HUES64 (cell line): Measurements from ENCODE around the gene DENND5B.
A peak's percentile ranks its signal among the peaks of the same experiment; 100 is the strongest.

Experiments used
- H3K27ac ChIP-seq: 2 replicates; pipeline ENCODE4 v1.7.0; 2013; ENCODE audit warnings: low read depth, low read length, inconsistent platforms
- H3K27me3 ChIP-seq: 2 replicates; pipeline ENCODE4 v1.6.1; 2013; ENCODE audit warnings: mild to moderate bottlenecking, low read length; ENCODE audit not compliant: insufficient read depth
- H3K36me3 ChIP-seq: 2 replicates; pipeline ENCODE4 v1.6.1; 2013; ENCODE audit warnings: mild to moderate bottlenecking, low read length; ENCODE audit not compliant: insufficient read depth
- H3K4me1 ChIP-seq: 2 replicates; pipeline ENCODE4 v1.6.1; 2013; ENCODE audit warnings: mild to moderate bottlenecking, low read length, moderate library complexity; ENCODE audit not compliant: insufficient read depth
- H3K4me3 ChIP-seq: 2 replicates; pipeline ENCODE4 v1.5.1; 2013; ENCODE audit warnings: mild to moderate bottlenecking, low read length, moderate library complexity
- H3K9ac ChIP-seq: 2 replicates; pipeline ENCODE4 v1.6.1; 2013; ENCODE audit warnings: mild to moderate bottlenecking, low read depth, low read length
- H3K9me3 ChIP-seq: 2 replicates; pipeline ENCODE4 v1.6.1; 2013; ENCODE audit warnings: low read depth, low read length; ENCODE audit not compliant: insufficient read depth
- WGBS: fragments of 150-250, 120-280 bp; methylation state at CpG from one replicate; pipeline ENCODE4 v1.1.7; 2013; ENCODE audit warnings: missing lambda C conversion rate; 5-methylcytosine and 5-hydroxymethylcytosine counted together

The DENND5B gene

DNA sequence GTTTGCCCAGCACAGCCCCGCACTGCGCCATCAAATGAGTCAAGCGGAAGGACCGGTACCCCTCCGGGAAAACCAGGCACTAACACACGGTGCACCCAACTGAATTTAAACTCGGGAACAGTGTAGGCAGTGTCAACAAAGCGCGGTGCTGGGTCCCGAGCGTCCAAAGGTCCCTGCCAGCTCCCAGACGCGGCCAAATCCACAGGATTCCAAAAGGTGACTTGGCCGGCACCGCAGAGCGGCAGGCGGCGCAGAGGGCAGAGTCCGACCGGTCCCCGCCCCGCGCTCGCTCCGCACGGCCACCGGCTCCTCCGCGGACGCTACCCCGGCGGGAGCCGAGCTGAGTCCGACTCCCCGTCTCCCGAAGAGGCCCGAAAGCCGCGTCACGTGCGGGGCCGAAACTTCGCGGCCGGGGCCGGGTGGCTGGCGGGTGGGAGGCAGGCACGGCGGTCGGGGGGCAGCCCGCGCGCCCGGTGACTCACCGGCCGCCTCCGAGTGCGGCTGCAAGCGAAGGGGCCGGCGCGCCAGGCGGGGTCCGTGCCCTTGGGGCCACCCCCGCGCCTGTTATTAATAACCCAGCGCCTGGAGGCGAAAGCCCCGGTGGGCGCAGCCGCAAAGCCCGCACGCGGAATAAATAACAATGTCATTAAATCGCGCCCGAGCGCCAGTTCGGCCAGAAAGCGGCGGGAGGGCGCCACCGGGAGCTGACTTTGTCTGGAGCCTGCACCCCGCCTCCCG is 863 bp downstream of the DENND5B start:
- Histone ChIP-seq H3K9me3 (no peaks in the 10 kb centered on the region), H3K4me3 (peak overlapping the region; percentile 91), H3K27me3 (peaks cover 12% of the 10 kb centered on the region; the same call in 1 of the 2 replicates), H3K36me3 (no peaks in the 10 kb centered on the region), H3K27ac (peak overlapping the region; percentile 69; the same call in 1 of the 2 replicates), H3K9ac (peak overlapping the region; percentile 78), H3K4me1 (peaks cover 14% of the 10 kb centered on the region)
- WGBS, result under 1% methylated on average over 85 of the region's 85 CpGs

DNA sequence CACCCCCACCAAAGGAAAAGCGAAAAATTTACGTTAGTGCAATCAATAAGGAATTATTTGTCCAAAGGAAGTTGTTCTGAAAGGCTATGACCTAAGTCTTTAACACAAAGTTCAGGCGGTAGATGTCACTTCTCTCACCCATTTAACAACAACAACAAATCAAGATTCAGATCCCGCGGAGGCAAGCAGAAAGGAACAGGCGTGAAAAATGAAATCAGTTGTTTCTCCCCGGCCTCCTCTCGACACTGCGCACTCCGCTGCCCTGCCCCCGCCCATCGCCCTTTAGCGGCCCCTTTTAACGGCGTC is 1.4 kb downstream of the DENND5B start:
- Histone ChIP-seq H3K9ac (peak overlapping the region; percentile 78), H3K36me3 (no peaks in the 10 kb centered on the region), H3K27ac (no peak overlapping the region; the same call in 1 of the 2 replicates), H3K4me1 (peaks cover 15% of the 10 kb centered on the region), H3K9me3 (no peaks in the 10 kb centered on the region), H3K27me3 (peaks cover 12% of the 10 kb centered on the region; the same call in 1 of the 2 replicates), H3K4me3 (peak overlapping the region; percentile 91)
- under 1% methylated on average over 13 of the region's 15 CpGs for WGBS

DNA sequence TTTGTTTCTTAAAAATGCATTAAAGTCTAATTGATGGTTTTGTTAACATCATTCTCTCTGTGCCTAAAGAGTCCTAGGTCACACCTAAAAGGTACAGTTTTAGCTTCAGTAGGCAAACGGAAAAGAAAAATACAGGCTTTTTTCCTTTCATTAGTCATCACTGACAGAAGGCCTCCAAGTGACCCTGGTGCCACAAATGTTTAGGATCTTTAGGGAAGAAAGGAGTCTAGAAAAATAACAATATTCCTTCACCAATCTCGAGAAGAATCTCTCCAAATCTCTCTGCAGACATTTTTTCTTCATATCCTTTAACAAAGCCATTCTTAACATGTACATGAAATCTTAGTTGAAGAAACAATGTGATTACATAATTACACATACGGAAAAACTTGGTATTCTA is 2.0 kb downstream of the DENND5B start:
- H3K27me3 ChIP-seq, result peaks cover 12% of the 10 kb centered on the region; the same call in 1 of the 2 replicates
- no peak overlapping the region for H3K27ac ChIP-seq
- H3K9ac ChIP-seq, result no peak overlapping the region
- peak overlapping the region; percentile 91 for H3K4me3 ChIP-seq
- whole genome bisulfite sequencing, result 53% methylated on average over 2 of the region's 3 CpGs
- H3K4me1 ChIP-seq, result peaks cover 15% of the 10 kb centered on the region
- no peaks in the 10 kb centered on the region for H3K36me3 ChIP-seq
- H3K9me3 ChIP-seq, result no peaks in the 10 kb centered on the region

DNA sequence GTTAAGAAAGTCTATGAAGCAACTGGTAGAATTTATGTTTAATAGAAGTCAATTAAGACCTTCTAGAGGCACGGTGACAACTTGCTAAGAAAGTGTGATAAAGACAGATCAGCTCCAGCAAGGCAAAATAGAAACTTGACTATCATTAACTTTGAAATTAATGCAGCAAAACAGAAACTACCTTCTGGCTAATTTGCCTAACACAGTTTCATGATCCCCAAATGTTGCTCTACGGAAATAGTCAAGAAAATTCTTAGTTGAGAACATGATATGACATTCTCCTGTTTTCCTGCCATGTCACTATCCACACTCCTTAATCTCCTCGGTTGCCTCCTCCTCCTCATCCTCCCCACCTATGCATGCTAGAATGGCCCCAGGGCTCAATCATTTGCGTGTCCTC is 4.2 kb downstream of the DENND5B start:
- Histone ChIP-seq H3K9me3 (no peaks in the 10 kb centered on the region), H3K27ac (no peak overlapping the region), H3K4me1 (peaks cover 15% of the 10 kb centered on the region), H3K36me3 (no peaks in the 10 kb centered on the region), H3K27me3 (peaks cover 5% of the 10 kb centered on the region; the same call in 1 of the 2 replicates), H3K9ac (no peak overlapping the region), H3K4me3 (no peak overlapping the region)
- WGBS, result 89% methylated on average over 4 of the region's 4 CpGs

DNA sequence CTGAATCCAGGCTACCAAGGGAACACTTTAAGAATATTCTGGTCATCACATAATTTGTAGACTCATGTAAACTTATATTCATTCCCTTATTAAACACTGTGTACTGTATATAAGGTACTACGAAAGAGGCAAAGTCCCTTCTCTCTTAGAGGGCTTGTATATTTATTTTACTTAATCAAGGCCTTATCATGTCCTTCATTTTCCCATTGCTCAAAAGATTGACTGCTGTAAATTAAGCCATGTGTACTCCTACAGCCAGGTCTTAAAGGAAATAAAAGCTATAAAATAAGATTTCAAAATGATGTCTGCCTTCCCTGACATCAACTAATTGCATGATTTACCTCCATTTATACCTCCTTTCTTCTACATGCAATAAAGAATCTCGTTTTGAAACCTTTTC is 5.0 kb downstream of the DENND5B start:
- H3K9me3 ChIP-seq, result no peaks in the 10 kb centered on the region
- no peak overlapping the region for H3K9ac ChIP-seq
- no peaks in the 10 kb centered on the region for H3K36me3 ChIP-seq
- WGBS, result no CpG with 5 or more reads among the region's 2 CpGs
- no peak overlapping the region for H3K27ac ChIP-seq
- H3K27me3 ChIP-seq, result no peaks in the 10 kb centered on the region
- no peak overlapping the region for H3K4me3 ChIP-seq
- H3K4me1 ChIP-seq, result peaks cover 15% of the 10 kb centered on the region

DNA sequence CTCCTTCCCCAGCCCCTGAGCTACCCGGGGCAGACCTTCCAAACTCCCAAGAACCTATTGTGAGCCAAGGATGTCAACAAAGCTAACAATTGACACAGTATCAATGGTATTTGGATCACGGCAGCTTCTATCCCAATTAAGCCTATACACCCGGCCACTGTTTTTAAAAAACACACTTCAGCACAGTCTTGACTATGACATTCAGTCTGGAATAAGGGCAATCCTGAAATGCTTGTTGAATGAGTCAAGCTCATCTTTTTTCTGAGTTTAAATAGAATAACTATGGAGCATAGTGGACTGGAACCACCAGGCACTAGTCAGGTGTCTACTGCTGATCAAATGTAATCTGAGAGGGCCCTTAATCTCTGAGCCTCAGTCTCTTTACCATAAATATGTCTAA is 5.7 kb downstream of the DENND5B start:
- H3K4me3 ChIP-seq, result no peak overlapping the region
- 80% methylated on average over 3 of the region's 3 CpGs for WGBS
- H3K9ac ChIP-seq, result no peak overlapping the region
- H3K9me3 ChIP-seq, result no peaks in the 10 kb centered on the region
- H3K4me1 ChIP-seq, result peaks cover 15% of the 10 kb centered on the region
- no peak overlapping the region for H3K27ac ChIP-seq
- no peaks in the 10 kb centered on the region for H3K27me3 ChIP-seq
- H3K36me3 ChIP-seq, result no peaks in the 10 kb centered on the region

DNA sequence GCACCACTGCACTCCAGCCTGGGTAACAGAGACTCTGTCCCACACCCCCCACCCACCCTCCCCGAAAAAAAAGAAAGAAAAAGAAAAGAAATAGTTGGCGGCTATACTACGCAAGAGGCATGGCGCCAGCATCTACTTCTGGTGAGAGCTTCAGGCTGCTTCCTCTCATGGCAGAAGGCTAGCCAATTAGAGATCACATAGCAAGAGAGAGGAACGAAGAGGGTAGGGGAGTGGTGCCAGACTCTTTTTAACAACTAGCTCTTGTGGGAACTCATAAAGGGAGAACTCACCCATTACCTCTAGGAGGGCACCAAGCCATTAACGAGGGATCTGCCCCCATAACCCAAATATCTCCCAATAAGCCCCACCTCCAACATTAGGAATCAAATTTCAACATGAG is 6.2 kb downstream of the DENND5B start:
- no peak overlapping the region for H3K9ac ChIP-seq
- H3K9me3 ChIP-seq, result no peaks in the 10 kb centered on the region
- 86% methylated on average over 6 of the region's 6 CpGs for WGBS
- peaks cover 15% of the 10 kb centered on the region for H3K4me1 ChIP-seq
- H3K36me3 ChIP-seq, result no peaks in the 10 kb centered on the region
- H3K27ac ChIP-seq, result no peak overlapping the region
- H3K27me3 ChIP-seq, result no peaks in the 10 kb centered on the region
- no peak overlapping the region for H3K4me3 ChIP-seq

DNA sequence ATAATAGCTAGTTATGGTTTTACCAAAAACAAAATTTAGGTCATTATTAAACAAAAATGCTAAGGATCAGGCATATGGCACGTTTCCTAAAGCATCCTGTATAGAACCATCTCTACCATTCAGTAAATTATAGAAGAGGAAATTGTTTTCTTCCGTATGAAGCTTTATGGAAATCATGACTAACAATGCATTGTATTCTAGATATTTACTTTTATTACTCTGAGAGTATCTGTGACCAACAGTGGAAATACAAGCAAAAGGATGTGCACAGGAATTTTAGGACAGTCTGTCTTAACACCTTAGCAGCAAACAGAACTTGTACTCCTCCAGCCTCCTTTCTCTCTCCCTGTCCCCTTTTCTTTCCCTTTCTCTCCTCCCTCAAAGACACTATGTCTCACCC is 7.1 kb downstream of the DENND5B start:
- Histone ChIP-seq H3K27me3 (no peaks in the 10 kb centered on the region), H3K36me3 (no peaks in the 10 kb centered on the region), H3K27ac (no peak overlapping the region), H3K4me3 (no peak overlapping the region), H3K9ac (no peak overlapping the region), H3K9me3 (no peaks in the 10 kb centered on the region), H3K4me1 (peaks cover 10% of the 10 kb centered on the region)
- no CpG with 5 or more reads among the region's 2 CpGs for WGBS

DNA sequence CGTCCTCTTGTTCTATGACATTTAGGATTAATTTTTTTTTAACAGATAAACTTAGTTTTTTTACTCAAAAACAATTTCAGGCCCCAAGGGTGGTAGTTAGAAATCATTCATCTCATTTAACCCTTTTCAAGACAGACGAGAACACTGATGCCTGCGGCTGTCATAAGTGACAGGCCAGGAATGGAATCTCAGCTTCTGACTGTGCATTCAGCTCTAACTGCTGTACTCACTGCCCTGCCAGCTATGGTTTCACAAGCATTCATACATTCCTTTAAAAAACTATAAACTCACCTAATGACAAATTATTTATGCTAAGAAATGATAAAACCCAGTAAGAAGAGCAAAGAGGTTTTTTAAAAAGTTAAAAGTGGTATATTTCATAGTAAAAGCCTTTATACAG is 8.8 kb downstream of the DENND5B start:
- Histone ChIP-seq H3K27me3 (no peaks in the 10 kb centered on the region), H3K9ac (no peak overlapping the region), H3K4me1 (peaks cover 10% of the 10 kb centered on the region), H3K27ac (no peak overlapping the region), H3K4me3 (no peak overlapping the region), H3K9me3 (no peaks in the 10 kb centered on the region), H3K36me3 (no peaks in the 10 kb centered on the region)
- 83% methylated on average over 2 of the region's 3 CpGs for WGBS

DNA sequence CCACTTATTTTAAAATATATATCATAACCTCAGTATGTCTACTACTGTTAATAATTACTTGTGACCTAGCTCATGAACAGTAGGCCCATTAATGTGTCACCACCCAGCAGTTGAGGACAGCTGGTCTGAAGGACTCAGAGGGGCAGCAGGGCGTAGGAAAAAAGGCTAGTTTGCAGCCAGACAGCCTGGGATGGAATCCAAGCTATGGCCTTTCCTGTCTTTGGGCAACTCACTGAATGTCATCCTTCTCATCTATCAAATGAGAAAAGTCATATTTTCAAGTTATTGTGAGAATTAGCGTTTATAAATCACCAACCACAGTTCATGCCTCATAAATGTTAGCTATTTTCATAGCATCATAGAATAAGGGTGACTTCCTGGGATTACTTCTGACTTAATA is 12.3 kb downstream of the DENND5B start:
- H3K4me1 ChIP-seq, result peaks cover 11% of the 10 kb centered on the region; the same call in 1 of the 2 replicates
- no peaks in the 10 kb centered on the region for H3K36me3 ChIP-seq
- no peaks in the 10 kb centered on the region for H3K27me3 ChIP-seq
- H3K9me3 ChIP-seq, result no peaks in the 10 kb centered on the region
- 100% methylated on average over 1 of the region's 2 CpGs for WGBS
- no peak overlapping the region for H3K4me3 ChIP-seq
- no peak overlapping the region for H3K27ac ChIP-seq
- no peak overlapping the region for H3K9ac ChIP-seq

DNA sequence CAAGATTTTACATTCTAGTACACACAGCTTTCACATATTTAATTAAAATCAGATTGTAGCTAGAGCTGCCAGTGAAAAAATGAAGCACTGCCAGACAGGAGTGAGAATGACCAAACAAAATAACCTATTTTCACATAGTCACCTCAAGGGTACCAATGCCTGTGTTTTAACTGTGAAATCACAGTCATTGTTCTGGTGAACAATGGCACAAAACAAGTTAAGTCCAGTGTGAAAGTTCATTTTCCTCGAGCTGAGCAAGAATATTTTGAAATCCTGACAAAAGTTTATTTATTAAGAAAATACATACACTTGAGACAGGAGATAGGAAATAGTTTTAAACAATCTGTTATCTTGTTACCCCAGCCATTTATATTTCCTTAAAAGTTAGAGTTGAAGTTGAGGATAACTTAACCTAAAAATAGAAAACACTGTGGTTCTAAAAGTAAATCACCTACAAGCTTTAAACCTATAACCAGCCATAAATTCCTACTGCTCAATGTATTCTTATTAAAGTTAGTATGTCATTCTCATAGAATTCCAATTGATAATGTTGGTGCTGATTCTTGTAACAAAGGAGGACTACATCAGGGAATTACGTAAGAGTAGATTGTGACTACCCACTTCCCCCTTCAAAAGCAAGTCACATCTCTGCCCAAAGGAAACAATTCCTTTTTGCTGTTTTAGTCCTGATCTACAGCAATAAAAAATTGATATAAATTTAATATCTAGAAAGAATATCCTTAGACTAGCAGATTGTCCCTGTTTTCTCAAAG is 15.9 kb downstream of the DENND5B start:
- Histone ChIP-seq H3K9ac (no peak overlapping the region), H3K27ac (no peak overlapping the region), H3K4me3 (no peak overlapping the region), H3K4me1 (peaks cover 36% of the 10 kb centered on the region), H3K9me3 (no peaks in the 10 kb centered on the region), H3K36me3 (no peaks in the 10 kb centered on the region), H3K27me3 (no peaks in the 10 kb centered on the region)
- whole genome bisulfite sequencing, result 90% methylated on average over 2 of the region's 2 CpGs
